IPS-20b (cell line): ENCODE measurements around the gene TNNT2.

ENCODE experiments used
- H3K27ac ChIP-seq: one replicate; pipeline ENCODE4 v1.5.1; 2013; ENCODE audit warnings: low read length
- H3K27me3 ChIP-seq: 2 replicates; pipeline ENCODE4 v1.6.1; 2013; ENCODE audit warnings: mild to moderate bottlenecking, low read length, inconsistent platforms; ENCODE audit not compliant: insufficient read depth
- H3K36me3 ChIP-seq: 2 replicates; pipeline ENCODE4 v1.6.1; 2013; ENCODE audit warnings: low read depth, mild to moderate bottlenecking, inconsistent platforms, low read length, moderate library complexity; ENCODE audit not compliant: insufficient read depth
- H3K4me1 ChIP-seq: 2 replicates; pipeline ENCODE4 v1.6.1; 2013; ENCODE audit warnings: mild to moderate bottlenecking, control low read depth, inconsistent platforms, low read length, moderate library complexity; ENCODE audit not compliant: insufficient read depth
- H3K4me3 ChIP-seq: 2 replicates; pipeline ENCODE4 v1.5.1; 2013; ENCODE audit warnings: mild to moderate bottlenecking, low read length, inconsistent platforms
- H3K9ac ChIP-seq: 2 replicates; pipeline ENCODE4 v1.6.1; 2013; ENCODE audit warnings: low read depth, mild to moderate bottlenecking, inconsistent platforms, low read length, moderate library complexity
- H3K9me3 ChIP-seq: 2 replicates; pipeline ENCODE4 v1.6.1; 2013; ENCODE audit warnings: mild to moderate bottlenecking, low read depth, low read length, inconsistent platforms; ENCODE audit not compliant: insufficient read depth

Gene TNNT2

GRCh38 chr1:201336711-201337450, 40.6 kb downstream of the TNNT2 start:
- H3K9me3 ChIP-seq, result no peaks in the 10 kb centered on the region
- H3K9ac ChIP-seq, result no peak overlapping the region
- no peaks in the 10 kb centered on the region for H3K27me3 ChIP-seq
- H3K36me3 ChIP-seq, result no peaks in the 10 kb centered on the region
- H3K4me1 ChIP-seq, result no peaks in the 10 kb centered on the region
- no peak overlapping the region for H3K27ac ChIP-seq
- H3K4me3 ChIP-seq, result no peak overlapping the region

GRCh38 chr1:201335901-201336300, 41.6 kb downstream of the TNNT2 start:
- Histone ChIP-seq H3K27ac (no peak overlapping the region), H3K36me3 (no peaks in the 10 kb centered on the region), H3K4me1 (no peaks in the 10 kb centered on the region), H3K9ac (no peak overlapping the region), H3K27me3 (no peaks in the 10 kb centered on the region), H3K9me3 (no peaks in the 10 kb centered on the region), H3K4me3 (no peak overlapping the region)

- Histone ChIP-seq H3K4me3 (no peak overlapping the region), H3K4me1 (no peaks in the 10 kb centered on the region), H3K27ac (no peak overlapping the region), H3K36me3 (no peaks in the 10 kb centered on the region), H3K9me3 (no peaks in the 10 kb centered on the region), H3K9ac (no peak overlapping the region), H3K27me3 (no peaks in the 10 kb centered on the region)
Observed at GRCh38 chr1:201335174-201335870, 42.2 kb downstream of the TNNT2 start.

GRCh38 chr1:201334325-201335173, 42.9 kb downstream of the TNNT2 start:
- H3K36me3 ChIP-seq, result no peaks in the 10 kb centered on the region
- H3K9ac ChIP-seq, result no peak overlapping the region
- no peak overlapping the region for H3K4me3 ChIP-seq
- H3K27me3 ChIP-seq, result no peaks in the 10 kb centered on the region
- H3K9me3 ChIP-seq, result no peaks in the 10 kb centered on the region
- no peak overlapping the region for H3K27ac ChIP-seq
- H3K4me1 ChIP-seq, result no peaks in the 10 kb centered on the region

DNA sequence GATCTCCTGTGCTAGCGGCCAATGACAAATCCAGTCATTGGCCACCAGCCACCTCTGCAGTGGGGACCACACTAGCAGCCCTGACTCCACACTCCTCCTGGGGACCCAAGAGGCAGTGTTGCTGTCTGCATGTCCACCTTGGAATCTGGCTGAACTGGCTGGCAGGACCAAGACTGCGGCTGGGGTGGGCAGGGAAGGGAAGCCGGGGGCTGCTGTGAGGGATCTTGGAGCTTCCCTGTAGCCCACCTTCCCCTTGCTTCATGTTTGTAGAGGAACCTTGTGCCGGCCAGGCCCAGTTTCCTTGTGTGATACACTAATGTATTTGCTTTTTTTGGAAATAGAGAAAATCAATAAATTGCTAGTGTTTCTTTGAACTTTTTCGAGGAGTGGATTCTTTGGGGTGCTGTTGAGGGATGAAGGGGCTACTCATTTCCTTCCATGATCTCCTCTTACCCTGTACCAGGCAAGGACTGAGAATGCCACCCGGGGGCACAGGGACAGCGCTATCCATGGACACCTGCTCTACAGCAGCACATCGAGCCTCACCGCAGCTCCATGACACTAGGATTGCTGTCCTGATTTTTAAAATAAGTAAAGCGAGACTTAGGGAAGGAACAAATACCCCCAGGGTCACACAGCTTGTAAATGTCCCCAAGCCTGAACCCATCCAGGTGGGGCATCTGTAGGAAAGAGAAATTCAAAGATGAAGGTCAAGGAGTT, 44.7 kb downstream of the TNNT2 start:
- Histone ChIP-seq H3K4me1 (no peaks in the 10 kb centered on the region), H3K27me3 (no peaks in the 10 kb centered on the region), H3K36me3 (no peaks in the 10 kb centered on the region), H3K9ac (no peak overlapping the region), H3K27ac (no peak overlapping the region), H3K4me3 (no peak overlapping the region), H3K9me3 (no peaks in the 10 kb centered on the region)

- H3K9me3 ChIP-seq, result no peaks in the 10 kb centered on the region
- no peaks in the 10 kb centered on the region for H3K36me3 ChIP-seq
- H3K9ac ChIP-seq, result no peak overlapping the region
- H3K4me3 ChIP-seq, result no peak overlapping the region
- H3K27me3 ChIP-seq, result no peaks in the 10 kb centered on the region
- H3K4me1 ChIP-seq, result no peaks in the 10 kb centered on the region
- H3K27ac ChIP-seq, result no peak overlapping the region
Observed at GRCh38 chr1:201332021-201332420, 45.5 kb downstream of the TNNT2 start.

DNA sequence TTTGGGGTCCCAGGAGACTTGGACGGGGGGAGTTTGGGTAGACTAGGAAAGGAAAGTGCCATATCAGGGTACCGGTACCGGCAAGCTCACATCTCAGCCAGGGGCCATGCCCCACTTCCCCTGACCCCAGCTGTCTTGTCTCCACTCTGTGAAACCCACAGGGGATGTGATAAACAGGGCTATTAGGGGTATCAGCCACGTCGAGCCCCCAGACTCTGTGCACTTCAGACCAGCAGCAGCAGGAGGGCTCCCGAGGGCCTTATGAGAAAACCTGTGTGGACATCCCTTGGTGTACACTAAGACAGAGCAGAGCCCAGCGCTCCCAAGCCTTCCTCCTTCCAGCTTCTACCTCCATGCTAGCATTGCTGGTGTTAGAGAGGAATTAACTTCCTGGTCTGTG, 46.3 kb downstream of the TNNT2 start:
- H3K27ac ChIP-seq, result no peak overlapping the region

DNA sequence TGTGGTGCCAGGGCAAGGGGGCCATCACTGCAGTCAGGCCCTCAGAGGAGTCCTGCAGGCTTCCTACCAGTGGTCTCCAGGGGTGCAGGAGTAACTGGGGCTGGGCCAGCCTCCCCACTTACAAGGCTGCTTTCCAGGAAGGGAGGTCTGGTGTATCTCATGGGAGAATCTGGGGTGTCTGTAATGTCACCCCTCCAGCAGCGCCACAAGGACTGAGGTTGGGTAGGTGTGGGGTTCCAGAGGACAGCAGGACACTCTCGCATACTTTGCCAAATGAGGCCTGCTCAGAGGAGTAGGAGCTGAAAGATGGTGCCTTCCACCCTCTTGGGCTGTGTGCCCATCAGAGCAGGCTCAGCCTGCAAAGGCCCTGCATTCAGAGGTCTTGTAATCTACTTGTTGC, 46.9 kb downstream of the TNNT2 start:
- H3K4me3 ChIP-seq, result no peak overlapping the region
- no peaks in the 10 kb centered on the region for H3K36me3 ChIP-seq
- H3K4me1 ChIP-seq, result no peaks in the 10 kb centered on the region
- no peaks in the 10 kb centered on the region for H3K9me3 ChIP-seq
- H3K9ac ChIP-seq, result no peak overlapping the region
- H3K27ac ChIP-seq, result no peak overlapping the region
- no peaks in the 10 kb centered on the region for H3K27me3 ChIP-seq

More for the DNA sequence above, 46.3 kb downstream of the TNNT2 start:
- no peaks in the 10 kb centered on the region for H3K36me3 ChIP-seq
- H3K27me3 ChIP-seq, result no peaks in the 10 kb centered on the region
- H3K4me1 ChIP-seq, result no peaks in the 10 kb centered on the region
- H3K9ac ChIP-seq, result no peak overlapping the region
- no peak overlapping the region for H3K4me3 ChIP-seq
- H3K9me3 ChIP-seq, result no peaks in the 10 kb centered on the region

GRCh38 chr1:201329801-201330200, 47.7 kb downstream of the TNNT2 start:
- H3K27me3 ChIP-seq, result no peaks in the 10 kb centered on the region
- H3K27ac ChIP-seq, result no peak overlapping the region
- no peak overlapping the region for H3K4me3 ChIP-seq
- H3K9me3 ChIP-seq, result no peaks in the 10 kb centered on the region
- no peaks in the 10 kb centered on the region for H3K4me1 ChIP-seq
- H3K36me3 ChIP-seq, result no peaks in the 10 kb centered on the region
- no peak overlapping the region for H3K9ac ChIP-seq

- H3K27me3 ChIP-seq, result no peaks in the 10 kb centered on the region
- H3K27ac ChIP-seq, result no peak overlapping the region
- no peaks in the 10 kb centered on the region for H3K36me3 ChIP-seq
- no peak overlapping the region for H3K4me3 ChIP-seq
- H3K9ac ChIP-seq, result no peak overlapping the region
- no peaks in the 10 kb centered on the region for H3K9me3 ChIP-seq
- H3K4me1 ChIP-seq, result no peaks in the 10 kb centered on the region
Observed at GRCh38 chr1:201329286-201329685, 48.2 kb downstream of the TNNT2 start.

DNA sequence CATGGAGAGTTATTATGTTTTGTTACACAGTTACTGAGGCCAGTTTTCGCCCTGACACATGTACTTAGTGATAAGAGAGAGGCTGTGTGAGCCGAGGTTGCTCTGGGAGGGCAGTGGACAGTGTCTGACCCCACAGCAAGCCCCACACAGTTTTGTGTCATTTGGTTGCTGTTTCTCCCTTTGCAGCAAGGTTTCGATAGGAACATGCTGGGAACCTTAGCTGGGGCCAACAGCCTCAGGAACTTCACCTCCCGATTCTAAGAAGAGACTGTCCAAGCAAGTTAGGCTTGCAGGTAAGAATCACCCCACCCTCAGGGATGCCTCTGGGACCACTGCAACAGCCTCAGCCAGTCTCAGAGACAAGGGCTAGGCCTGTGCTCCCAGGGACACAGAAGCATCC, 48.9 kb downstream of the TNNT2 start:
- H3K27ac ChIP-seq, result no peak overlapping the region
- H3K36me3 ChIP-seq, result no peaks in the 10 kb centered on the region
- no peaks in the 10 kb centered on the region for H3K4me1 ChIP-seq
- H3K27me3 ChIP-seq, result no peaks in the 10 kb centered on the region
- no peak overlapping the region for H3K4me3 ChIP-seq
- no peak overlapping the region for H3K9ac ChIP-seq
- H3K9me3 ChIP-seq, result no peaks in the 10 kb centered on the region
